Measurements from ENCODE around the gene ZFPL1. TPM values are rescaled to one million over a fixed set of nuclear protein-coding genes. Genes with fewer than 3 reads are reported as not detected.
A peak's percentile ranks its signal among the peaks of the same experiment; 100 is the strongest.

The ZFPL1 gene
- total and polyA plus RNA-seq, 9 of the 15 experiments (the other 6 are each of a cell fraction or from before 2014, with no cell fraction given): 3.7 to 37.5 (median 22.7) TPM

GRCh38 chr11:65114538-65115171, 30.6 kb downstream of the ZFPL1 start (continued):
- TF ChIP-seq KDM5B (IDR thresholded peaks at IDR 0.05; ENCODE audit: insufficient replicate concordance, low read depth, low read length) (peak; percentile 4), SIN3B (IDR thresholded peaks at IDR 0.05; ENCODE audit: low read depth) (no peak), POLR2A (conservative IDR thresholded peaks at IDR 0.05) (0 out of 2 replicates have a peak, but pooled peaks have one; percentile 4), ZNF592 (IDR thresholded peaks at IDR 0.05) (no peak), DMBX1 (CRISPR knock-in tag; IDR thresholded peaks at IDR 0.05; ENCODE audit: borderline replicate concordance) (no peak), MTA1 (IDR thresholded peaks at IDR 0.05; ENCODE audit: borderline replicate concordance) (no peak), MYNN (IDR thresholded peaks at IDR 0.05) (0 out of 2 replicates have a peak, but pooled peaks have one; percentile 14), MYNN (CRISPR knock-in tag; IDR thresholded peaks at IDR 0.05) (no peak)

All from K562 (cell line).